Measurements from ENCODE around the gene ACAD11.
"Not testable (repeated sequence)": the region's sequence is repeated elsewhere in the genome, so short reads cannot be mapped to it uniquely, and the experiment has no call there.

ACAD11 gene

GRCh38 chr3:132645058-132645457 lies 14.6 kb downstream of the ACAD11 start:
- DNase-seq (ENCODE audit: low read depth), result no peak

DNA sequence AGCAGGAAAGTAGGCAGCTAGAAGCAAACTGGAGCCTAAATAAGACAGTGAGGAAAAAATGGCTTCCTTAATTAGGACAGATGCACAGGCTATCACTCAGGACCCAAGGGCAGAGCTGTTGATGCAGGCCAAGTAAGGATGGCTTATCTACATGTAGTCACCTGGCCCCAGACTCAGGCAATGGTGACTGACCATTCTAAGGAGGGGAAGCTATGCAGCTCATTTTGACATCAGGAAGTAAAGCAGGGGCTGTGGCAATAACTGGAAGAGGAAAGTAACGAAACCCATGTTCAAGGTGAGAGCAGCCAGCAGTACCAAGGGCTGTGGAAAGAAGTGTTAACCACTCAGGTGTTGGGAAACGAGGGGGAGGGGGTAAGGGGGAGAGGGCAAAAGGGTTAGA lies 16.2 kb downstream of the ACAD11 start:
- no peak for DNase-seq (ENCODE audit: low read depth)

DNA sequence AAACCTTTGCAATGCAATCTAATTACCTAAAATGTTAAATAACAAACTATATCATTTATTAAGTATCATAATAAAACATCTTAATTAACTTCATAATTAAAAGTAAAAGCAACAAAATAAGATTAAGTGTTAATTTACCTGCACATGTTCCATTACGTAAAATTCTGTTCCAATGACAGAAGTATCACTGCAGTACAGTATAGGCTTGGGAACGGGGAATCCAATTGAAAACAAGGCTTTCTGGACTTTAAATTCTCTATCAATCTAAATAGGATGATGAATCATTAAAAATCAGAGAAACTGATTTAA lies 17.1 kb downstream of the ACAD11 start:
- no peak for DNase-seq (ENCODE audit: low read depth)

- DNase-seq (ENCODE audit: low read depth), result no peak
Measured at GRCh38 chr3:132641837-132642538, 17.6 kb downstream of the ACAD11 start.

DNA sequence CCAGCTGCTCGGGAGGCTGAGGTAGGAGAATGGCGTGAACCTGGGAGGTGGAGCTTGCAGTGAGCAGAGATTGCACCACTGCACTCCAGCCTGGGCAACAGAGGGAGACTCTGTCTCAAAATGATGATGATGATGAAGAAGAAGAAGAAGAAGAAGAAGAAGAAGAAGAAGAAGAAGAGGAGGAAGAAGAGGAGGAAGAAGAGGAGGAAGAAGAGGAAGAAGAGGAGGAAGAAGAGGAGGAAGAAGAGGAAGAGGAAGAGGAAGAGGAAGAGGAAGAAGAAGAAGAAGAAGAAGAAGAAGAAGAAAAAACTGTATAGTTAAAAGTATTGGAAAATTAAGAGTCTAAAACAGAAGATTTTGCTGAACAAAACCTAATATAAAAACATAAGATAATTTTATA lies 18.2 kb downstream of the ACAD11 start:
- not testable (repeated sequence) for DNase-seq (ENCODE audit: low read depth)

DNA sequence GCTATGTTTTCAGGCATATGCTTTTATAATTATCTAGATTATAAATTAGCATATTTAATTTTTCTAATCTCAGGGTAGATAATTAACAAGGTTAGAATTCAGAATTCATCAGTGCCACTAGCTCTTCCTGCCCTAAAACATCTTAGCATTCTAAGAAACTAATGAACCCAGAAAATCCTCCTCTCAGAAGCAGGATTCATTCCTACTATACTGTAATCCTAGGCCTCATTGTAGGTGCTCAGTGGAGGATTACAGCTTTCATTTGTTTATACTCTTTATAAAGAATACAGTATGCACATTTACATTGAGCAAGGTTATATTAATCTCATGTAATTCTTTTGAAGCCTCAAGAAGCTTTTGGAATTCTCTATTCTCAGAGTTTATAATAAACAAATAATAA lies 20.9 kb downstream of the ACAD11 start:
- no peak for DNase-seq (ENCODE audit: low read depth)

DNA sequence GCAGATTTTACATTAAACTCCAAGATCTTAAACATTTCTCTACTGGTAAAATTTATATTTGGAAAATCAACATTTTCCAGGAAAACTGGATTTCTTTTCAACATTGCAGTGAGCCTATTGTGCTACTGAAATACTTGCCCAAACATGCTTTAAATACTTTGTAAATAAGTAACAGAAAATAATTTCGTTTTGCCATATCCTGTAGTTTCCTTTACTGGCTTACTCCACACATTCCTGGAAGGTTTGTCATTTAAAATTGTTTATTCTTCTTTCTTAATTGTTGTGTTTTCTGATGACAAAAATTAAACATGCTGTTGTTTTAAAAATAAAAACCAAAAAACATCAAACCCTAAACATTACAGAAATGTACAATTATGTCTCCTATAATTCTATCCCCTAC lies 22.0 kb downstream of the ACAD11 start:
- no peak for DNase-seq (ENCODE audit: low read depth)

GRCh38 chr3:132635052-132635451 lies 24.6 kb downstream of the ACAD11 start:
- no peak for DNase-seq (ENCODE audit: low read depth)

- no peak for DNase-seq (ENCODE audit: low read depth)
Measured at GRCh38 chr3:132630612-132631011, 29.0 kb downstream of the ACAD11 start.

GRCh38 chr3:132629928-132630327 lies 29.7 kb downstream of the ACAD11 start:
- DNase-seq (ENCODE audit: low read depth), result no peak

GRCh38 chr3:132628157-132628556 lies 31.5 kb downstream of the ACAD11 start:
- DNase-seq (ENCODE audit: low read depth), result no peak

GRCh38 chr3:132626955-132627354 lies 32.7 kb downstream of the ACAD11 start:
- no peak for DNase-seq (ENCODE audit: low read depth)

- no peak for DNase-seq (ENCODE audit: low read depth)
Measured at GRCh38 chr3:132625613-132626012, 34.0 kb downstream of the ACAD11 start.

- DNase-seq (ENCODE audit: low read depth), result no peak
Measured at GRCh38 chr3:132624790-132625189, 34.8 kb downstream of the ACAD11 start.

DNA sequence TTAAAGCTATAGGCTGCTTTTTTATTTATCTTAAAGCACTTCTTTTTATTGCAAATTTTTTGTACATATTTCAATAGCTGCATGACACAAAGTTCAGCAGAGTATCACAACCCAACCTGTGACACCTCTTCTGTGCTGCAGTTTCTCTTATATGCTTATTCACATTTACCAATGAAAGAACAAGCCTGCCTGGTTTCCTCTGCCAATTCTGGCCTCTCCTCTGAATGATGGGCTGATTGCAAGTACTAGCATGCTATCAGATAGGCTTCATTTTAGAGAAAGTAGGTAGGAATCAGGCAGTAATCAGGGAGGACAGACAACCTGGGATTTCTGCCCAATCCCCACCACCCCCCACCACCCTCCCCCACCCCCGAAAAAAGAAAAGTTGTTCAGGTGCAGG lies 36.0 kb downstream of the ACAD11 start:
- DNase-seq (ENCODE audit: low read depth), result no peak

DNA sequence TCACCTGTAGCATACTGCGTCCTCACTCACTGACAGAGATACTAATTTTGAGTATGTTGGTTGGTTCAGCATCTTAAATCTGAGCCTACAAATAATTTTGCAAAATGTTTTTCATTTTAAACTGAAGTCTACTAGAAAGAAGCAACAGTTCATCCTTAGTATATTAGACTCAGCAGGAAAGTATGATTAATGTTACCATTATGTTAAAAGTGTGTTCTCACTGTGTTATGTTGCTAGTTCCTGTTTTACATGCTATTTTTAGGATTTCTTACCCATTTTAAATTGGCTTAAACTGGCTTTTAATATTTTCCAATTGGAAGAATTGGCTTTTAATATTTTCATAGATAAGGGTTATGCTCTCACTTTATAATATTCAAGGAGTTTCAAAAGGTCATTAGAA lies 36.8 kb downstream of the ACAD11 start:
- no peak for DNase-seq (ENCODE audit: low read depth)

GRCh38 chr3:132622148-132622547 lies 37.5 kb downstream of the ACAD11 start:
- DNase-seq (ENCODE audit: low read depth), result no peak

DNA sequence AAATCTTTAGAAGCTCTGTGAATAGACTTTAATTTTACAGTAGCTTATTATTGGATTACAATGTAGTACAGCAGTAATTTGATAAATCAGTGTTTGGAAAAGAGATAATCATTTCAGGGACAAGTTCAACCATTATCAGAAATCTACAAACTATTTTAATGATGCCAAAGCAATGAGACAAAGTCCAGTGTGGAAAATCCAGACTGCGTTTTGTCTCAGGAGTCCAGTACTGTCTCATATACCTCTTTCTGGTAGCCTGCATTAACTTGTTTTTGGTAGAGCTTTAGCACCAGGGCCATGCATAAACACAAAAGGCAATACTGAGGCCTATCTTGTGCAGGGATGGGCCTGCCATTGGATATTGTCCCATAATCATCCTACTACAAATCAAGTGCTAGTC lies 42.8 kb downstream of the ACAD11 start:
- DNase-seq (ENCODE audit: low read depth), result no peak

DNA sequence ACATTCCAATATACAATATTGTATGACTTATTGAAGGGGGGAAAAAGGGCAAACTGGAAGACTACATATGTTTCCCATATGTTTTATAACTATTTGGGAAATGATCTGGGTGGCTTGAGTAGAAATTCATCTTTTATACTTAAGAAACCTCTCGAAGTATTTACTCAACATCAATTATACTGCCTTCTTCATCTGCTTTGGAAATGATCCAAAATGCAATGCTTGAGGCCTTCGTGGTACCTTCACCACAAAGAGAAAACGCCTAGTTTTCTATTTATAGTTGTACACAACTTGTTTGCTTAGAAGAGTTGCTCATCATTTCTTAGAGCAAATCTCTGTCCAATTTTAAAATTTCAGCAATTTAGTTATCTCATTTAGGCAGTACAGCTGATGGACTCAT lies 43.7 kb downstream of the ACAD11 start:
- no peak for DNase-seq (ENCODE audit: low read depth)

DNA sequence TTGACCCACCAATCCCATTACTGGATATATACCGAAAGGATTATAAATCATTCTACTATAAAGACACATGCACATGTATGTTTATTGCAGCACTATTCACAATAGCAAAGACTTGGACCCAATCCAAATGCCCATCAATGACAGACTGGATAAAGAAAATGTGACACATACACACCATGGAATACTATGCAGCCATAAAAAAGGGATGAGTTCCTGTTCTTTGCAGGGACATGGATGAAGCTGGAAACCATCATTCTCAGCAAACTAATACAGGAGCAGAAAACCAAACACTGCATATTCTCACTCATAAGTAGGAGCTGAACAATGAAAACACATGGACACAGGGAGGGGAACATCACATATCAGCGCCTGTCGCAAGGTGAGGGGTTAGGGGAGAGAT lies 44.3 kb downstream of the ACAD11 start:
- not testable (repeated sequence) for DNase-seq (ENCODE audit: low read depth)

DNA sequence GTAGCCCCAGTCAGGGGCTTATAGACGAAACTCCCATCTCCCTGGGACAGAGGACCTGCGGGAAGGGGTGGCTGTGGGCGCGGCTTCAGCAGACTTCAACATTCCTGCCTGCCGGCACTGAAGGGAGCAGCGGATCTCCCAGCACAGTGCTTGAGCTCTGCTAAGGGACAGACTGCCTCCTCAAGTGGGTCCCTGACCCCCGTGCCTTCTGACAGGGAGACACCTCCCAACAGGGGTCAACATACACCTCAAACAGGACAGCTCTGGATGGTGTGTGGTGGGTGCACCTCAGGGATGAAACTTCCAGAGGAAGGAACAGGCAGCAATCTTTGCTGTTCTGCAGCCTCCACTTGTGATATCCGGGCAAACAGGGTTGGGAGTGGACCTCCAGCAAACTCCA lies 53.0 kb downstream of the ACAD11 start:
- DNase-seq (ENCODE audit: low read depth), result not testable (repeated sequence)

DNA sequence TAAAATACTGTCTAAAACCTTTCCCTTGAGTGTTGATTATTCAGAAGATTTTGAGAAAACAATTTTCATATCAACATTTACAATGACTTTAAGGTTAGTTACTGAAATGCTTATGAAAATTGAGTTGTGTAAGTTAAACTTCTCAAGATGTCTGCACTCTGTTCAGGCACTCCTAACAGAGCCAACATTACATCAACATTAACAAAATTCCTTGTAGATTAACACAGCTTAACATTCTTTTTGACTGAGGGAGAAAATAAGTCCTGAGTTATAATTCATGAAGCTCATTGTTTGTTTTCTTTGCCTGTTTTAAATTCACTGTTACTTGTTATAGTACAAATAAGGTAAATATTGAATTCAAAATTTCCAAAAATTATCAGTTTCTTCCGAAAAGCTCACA lies 53.5 kb downstream of the ACAD11 start:
- DNase-seq (ENCODE audit: low read depth), result no peak

DNA sequence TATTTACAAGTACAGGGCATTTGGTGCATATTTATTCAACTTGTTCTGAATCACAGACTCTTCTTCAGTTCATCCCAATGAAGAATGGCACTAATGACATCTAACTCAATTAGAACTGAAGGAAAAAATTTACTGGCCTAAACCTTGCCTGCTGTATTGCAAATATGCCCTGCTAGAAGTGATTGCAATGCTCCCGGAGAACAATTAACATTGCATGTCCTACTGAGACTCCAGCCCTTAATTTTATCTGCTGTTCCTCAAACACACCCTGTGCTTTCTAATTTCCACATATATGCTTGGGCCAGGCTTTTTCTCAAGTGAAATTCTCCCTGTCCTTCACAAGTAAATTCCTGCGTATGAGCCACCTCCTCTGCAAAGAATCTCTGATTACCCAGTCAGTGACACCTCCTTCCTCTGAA lies 54.2 kb downstream of the ACAD11 start:
- DNase-seq (ENCODE audit: low read depth), result no peak

GRCh38 chr3:132600614-132601013 lies 59.0 kb downstream of the ACAD11 start:
- DNase-seq (ENCODE audit: low read depth), result not testable (repeated sequence)

- no peak for DNase-seq (ENCODE audit: low read depth)
Measured at GRCh38 chr3:132598181-132598580, 61.4 kb downstream of the ACAD11 start.
